ENCODE measurements around the gene STEAP1.
"Not testable (repeated sequence)": the region's sequence is repeated elsewhere in the genome, so short reads cannot be mapped to it uniquely, and the experiment has no call there.

DNA sequence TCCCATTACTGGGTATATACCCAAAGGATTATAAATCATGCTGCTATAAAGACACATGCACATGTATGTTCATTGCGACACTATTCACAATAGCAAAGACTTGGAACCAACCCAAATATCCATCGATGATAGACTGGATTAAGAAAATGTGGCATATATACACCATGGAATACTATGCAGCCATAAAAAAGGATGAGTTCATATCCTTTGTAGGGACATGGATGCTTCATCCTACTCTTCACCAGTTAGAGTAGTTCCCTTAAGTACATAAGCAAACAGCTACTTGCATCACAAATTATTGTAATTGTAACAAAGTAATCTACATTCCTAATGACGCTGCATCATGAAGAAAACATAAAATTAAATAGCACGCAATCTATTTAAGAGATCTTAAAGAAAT, 32.0 kb downstream of the STEAP1 start:
- not testable (repeated sequence) for TF ChIP-seq CTCF (IDR thresholded peaks at IDR 0.05 in 8 of 11, conservative IDR thresholded peaks at IDR 0.05 in 3 of 11); POLR2A (IDR thresholded peaks at IDR 0.05)
